ENCODE results near the gene BLVRB.

DNA sequence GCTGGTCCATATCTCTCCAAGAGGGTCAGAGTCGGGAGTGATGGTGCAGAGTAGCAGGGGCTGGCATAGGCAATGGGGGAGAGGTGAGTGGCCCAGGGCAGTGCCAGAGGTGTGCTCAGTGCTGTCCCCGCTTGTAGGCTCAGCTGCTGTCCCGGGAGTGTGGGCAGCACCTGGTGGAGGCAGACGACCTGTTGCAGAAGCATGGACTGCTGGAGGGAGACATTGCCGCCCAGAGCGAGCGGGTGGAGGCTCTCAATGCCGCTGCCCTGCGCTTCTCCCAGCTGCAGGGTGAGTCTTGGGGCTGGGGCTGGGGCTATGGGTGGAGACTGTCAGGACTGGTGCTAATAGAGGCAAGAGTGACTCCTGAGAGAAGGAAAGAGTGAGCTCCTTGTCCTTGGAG is 40.6 kb upstream of the BLVRB start:
- TF ChIP-seq POLR2A (IDR thresholded peaks at IDR 0.05): no peak
- TF ChIP-seq, protein P1, sequence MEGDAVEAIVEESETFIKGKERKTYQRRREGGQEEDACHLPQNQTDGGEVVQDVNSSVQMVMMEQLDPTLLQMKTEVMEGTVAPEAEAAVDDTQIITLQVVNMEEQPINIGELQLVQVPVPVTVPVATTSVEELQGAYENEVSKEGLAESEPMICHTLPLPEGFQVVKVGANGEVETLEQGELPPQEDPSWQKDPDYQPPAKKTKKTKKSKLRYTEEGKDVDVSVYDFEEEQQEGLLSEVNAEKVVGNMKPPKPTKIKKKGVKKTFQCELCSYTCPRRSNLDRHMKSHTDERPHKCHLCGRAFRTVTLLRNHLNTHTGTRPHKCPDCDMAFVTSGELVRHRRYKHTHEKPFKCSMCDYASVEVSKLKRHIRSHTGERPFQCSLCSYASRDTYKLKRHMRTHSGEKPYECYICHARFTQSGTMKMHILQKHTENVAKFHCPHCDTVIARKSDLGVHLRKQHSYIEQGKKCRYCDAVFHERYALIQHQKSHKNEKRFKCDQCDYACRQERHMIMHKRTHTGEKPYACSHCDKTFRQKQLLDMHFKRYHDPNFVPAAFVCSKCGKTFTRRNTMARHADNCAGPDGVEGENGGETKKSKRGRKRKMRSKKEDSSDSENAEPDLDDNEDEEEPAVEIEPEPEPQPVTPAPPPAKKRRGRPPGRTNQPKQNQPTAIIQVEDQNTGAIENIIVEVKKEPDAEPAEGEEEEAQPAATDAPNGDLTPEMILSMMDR (IDR thresholded peaks at IDR 0.05): no peak
